ENCODE measurements around the gene MT3.
"Not testable (repeated sequence)": the region's sequence is repeated elsewhere in the genome, so short reads cannot be mapped to it uniquely, and the experiment has no call there.

Gene MT3

DNA sequence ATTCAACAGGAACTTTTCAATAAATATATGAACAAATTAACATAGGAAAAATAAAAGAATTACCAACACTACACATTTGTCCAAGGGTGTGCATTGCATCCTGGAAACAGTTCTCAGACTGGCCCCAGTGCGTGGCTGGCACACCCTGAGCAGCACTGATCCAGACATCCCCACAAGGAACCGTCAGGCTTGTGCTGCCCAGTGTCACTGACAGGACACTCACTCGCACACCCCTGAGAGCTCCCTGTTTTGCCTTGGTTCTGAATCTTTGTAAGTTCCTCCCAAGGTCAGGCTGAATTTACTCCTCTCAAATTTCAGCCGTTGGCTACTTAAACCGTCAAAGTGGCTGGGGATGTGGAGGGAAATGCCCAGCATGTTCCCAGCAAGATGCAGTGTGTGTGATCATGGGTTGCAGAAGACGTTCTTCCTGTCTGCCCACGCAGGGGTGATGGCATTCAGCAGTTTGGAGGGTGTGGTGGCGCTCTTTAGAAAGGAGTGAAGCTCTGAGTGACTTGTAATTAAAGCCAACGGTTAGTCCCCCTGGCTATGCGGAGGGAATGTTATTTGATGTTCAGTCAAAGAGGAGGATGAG lies 20.8 kb downstream of the MT3 start:
- DNase-seq: peak; percentile 80

DNA sequence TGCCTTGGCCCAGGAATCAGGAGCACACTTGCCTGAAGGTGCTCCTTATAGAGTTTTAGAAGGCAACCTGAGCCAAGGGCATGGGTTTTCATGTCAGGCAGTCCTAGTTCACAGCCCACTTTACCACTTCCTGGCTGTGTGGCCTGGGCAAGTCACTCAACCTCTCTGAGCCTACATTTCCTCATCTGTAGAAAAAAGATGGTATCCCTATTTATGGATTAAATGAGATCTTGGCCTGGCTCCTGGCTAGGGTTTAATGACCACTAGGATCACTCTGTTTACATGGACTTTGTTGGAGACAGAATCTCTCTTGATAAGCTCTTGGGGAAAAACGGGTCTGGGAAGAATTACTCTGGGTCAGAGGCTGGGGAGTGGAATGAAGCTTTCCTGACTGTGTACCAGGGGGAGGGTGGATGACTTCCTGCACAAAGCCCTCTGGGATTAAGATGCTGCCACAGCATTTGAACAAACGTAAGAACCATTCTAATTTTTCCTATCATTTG lies 21.3 kb downstream of the MT3 start:
- DNase-seq: peak; percentile 63

DNA sequence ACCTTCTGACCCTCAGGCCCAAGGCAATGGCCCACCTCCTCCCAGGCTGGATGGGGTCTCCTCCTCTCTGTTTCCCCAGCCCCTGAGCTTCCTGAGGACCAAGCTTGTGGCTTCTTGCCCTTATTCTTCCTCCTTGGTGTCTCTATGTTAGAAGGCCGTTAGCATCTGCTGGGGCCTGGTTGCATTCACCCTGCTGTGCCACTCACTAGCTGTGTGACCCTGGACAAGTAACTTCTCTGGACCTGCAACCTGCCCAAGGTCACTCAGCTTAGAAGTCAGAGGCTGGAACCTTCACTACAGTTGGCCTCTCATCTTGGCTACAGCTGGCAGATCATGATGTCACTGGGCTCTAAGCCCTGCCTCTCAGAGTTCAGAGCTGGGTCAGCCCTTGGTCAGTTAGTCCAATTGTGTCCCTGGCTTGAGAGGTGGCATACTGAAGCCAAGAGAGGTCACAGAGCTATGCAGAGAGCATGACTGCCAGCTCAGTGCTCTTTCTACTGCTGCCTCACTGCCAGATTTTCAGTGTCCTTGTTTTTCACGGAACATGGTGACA lies 22.0 kb downstream of the MT3 start:
- DNase-seq: no peak

DNA sequence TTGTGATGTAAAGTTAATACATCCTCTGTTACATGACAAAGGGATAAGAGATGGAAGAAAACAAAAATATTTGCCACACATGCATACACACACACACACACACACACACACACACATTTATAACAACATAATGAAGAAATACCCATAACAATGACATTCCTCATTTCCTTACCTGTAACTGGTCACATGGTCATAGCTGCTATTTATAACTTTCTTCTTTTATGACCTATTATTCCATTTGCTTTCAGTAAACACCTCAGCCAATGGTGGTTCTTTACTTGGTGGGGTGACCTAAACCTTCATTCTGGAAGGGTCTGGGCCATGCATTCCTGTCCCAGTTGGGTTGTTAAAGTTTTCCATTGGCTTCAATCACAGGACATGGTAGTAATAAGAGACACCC lies 24.4 kb downstream of the MT3 start:
- DNase-seq: no peak

DNA sequence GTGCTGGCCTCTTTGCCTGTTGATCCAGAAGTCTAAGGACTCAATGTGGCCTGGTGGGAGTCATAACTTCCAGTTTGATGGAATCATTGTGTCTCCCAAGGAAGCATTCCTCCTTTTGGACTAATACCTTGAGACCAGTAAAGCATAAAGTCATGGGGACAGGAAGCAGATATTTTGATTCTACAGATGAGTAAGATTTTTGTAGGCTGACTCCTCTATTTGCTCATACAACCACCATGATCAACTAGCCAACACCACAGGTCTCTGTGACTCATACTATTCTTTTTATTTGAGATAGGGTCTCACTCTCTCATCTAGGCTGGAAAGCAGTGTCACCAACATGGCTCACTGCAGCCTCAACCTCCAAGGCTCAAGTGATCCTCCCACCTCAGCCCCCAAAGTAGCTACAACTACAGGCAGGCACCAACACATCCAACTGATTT lies 25.2 kb downstream of the MT3 start:
- DNase-seq: peak; percentile 80

DNA sequence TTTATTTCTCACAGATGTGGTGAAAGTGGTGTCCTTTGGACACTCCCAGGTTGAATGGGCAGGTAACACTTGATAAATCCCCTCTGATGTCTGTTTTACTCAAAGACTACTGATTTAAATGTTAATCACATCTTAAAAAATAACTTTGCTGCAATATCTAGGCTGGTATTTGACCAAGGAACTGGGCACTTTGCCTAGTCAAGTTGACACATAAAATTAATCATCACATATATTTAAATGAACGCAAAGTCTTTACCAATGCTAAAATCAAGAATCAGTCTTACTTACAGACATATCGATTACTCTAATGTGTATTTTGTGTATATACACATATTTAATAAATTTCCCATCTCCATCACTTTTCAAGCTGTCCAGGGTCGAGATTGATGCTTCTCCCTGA lies 26.0 kb downstream of the MT3 start:
- DNase-seq: no peak

DNA sequence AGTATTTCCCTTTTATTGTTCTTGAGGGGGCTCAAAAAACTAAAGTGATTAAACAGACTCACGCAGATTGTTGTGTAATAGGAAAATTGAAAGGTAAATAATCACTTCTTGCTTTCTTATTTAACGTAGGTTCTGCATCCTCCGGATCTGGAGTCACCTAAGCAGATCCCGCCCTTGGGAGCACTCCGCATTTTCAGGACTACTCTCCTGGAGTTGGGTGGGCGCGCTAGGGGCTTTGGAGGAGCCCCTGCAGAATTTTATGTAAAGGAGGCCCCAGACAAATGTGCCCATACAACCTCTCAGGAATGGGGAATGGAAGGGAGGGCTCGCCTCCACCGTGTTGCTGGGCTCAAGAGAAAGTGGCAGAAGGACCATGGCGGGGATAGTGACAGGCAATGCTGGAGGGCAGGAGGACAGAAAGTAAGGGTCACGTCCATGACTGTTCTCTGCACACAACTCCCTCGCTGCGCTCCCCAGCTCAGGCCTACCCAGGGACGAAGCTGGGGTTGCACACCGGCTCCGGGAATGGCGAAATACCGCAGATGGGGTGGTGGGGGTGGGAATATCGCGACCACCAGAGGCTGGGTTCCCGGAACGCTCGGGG lies 27.4 kb downstream of the MT3 start:
- DNase-seq: no peak

DNA sequence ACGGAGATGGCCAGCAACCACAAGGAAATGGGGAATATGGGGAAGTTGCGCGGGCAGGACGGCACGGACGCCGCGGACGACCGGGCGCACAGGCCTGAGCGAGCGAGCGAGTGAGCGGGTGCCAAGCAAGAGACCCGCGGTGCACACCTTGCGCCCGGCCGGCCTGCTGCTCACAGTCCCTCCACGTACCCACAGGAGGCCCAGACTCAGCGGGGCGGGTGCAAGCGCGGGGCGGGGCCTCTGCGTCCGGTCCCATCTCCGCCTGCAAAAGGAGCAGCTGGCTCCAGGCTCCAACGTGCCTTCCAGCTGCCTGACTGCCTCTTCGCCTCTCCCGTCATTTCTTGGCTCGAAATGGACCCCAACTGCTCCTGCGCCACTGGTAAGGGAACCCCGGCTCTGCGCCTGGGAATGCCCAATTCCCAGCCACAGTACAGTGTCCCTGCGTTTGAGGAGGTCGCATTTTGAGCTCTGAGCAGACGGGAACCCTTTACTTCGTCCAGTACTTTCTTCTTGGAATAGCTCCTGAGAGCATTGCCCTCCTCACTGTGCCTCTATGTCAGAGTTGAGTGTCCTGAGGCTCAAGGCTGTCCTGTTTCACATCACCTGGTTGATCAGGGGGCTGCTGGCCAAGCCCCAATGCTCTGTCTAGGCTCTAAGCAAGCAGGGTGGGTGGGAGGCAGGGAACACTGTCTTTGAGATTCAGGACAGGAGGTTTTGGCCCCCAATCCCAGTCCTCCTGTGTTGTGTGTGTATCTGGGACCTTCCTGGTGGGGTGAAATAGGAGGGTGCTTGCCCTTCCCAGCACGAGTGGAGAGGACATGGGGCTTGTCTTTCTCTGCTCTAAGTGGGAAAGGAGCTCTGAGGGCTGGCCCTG lies 28.1 kb downstream of the MT3 start:
- peak; percentile 73 for DNase-seq

DNA sequence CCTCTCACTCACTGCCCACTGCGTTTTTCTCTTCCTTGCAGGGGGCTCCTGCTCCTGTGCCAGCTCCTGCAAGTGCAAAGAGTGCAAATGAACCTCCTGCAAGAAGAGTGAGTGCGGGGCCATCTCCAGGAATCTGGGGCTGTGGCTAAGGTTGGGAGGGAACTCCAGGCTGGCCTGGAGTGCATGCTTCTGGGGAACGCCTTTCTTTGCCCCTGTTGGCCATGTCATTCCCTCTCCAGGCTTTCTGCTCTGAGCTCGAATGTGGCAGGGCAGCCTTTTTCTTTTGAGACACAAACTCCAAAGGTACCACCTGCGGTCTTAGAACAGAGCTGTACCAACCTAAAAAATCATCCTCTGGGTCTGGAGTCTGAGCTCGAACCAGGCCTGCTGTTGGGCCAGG lies 28.8 kb downstream of the MT3 start:
- DNase-seq: no peak

DNA sequence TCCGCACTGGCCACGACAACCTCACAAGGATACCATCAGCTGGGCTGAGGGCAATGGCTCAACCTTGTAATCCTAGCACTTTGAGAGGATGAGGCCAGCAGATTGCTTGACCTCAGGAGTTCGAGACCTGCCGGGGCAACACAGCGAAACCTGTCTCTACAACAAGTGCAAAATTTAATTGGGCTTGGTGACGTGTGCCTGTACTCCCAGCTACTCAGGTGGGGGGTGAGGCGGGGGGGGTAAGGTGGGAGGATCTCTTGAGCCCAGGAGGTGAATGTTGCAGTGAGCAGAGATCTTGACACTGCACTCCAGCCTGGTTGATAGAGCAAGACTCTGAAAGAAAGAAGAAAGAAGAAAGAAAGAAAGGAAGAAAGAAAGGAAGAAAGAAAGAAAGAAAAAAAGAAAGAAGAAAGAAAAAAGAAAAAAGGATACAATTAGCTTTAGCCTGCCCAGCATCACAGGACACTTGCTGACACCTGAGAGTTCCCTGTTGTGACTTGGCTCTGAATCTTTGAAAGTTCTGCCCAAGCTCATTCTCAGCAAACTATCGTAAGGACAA lies 31.1 kb downstream of the MT3 start:
- DNase-seq: no peak

DNA sequence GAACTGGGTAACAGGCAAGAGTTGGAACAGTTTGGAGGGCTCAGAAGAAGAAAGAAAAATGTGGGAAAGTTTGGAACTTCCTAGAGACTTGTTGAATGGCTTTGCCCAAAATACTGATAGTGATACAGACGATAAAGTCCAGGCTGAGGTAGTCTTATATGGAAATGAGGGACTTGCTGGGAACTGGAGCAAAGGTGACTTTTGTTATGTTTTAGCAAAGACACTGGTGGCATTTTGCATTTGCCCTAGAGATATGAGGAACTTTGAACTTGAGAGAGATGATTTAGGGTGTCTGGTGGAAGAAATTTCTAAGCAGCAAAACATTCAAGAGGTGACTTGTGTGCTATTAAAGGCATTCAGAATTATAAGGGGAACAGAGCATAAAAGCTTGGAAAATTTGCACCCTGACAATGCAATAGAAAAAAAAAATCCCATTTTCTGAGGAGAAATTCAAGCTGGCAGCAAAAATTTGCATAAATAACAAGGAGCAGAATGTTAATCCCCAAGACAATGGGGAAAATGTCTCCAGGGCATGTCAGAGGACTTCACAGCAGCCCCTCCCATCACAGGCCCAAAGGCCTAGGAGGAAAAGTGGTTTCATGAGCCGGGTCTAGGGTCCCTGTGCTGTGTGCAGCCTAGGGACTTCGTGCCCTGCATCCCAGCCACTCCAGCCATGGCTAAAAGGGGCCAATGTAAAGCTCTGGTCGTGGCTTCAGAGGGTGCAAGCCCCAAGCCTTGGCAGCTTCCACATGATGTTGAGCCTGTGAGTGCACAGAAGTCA lies 32.5 kb downstream of the MT3 start:
- not testable (repeated sequence) for DNase-seq

DNA sequence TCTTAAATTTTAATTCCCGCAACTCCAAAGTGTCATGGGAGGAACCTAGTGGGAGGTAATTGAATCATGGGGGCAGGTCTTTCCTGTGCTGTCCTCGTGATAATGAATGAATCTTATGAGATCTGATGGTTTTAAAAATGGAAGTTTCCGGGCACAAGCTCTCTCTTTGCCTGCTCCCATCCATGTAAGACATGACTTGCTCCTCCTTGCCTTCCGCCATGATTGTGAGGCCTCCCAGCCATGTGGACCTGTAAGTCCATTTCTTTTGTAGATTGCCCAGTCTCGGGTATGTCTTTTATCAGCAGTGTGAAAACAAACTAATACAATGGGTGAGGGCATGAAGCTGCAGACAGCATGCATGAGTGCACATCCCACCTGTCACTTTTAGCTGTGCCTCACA lies 33.9 kb downstream of the MT3 start:
- DNase-seq: not testable (repeated sequence)

DNA sequence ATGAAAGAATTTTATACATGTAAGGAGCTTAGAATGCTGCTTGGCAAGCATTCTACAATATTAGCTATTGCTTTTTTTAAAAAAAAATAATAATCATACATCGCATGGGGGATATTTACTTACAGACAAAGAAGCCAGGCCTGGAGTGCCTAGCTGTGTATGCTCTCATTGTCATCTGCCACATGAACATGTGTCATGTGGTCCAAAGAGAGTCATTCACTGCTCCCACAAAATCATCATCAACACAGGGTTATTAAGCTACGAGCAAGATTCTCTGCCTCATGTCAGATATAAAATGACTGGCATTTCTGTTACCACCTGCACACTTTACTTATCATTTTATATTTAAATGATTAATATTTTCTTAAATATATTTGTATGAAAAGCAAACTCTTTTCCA lies 34.3 kb downstream of the MT3 start:
- no peak for DNase-seq

DNA sequence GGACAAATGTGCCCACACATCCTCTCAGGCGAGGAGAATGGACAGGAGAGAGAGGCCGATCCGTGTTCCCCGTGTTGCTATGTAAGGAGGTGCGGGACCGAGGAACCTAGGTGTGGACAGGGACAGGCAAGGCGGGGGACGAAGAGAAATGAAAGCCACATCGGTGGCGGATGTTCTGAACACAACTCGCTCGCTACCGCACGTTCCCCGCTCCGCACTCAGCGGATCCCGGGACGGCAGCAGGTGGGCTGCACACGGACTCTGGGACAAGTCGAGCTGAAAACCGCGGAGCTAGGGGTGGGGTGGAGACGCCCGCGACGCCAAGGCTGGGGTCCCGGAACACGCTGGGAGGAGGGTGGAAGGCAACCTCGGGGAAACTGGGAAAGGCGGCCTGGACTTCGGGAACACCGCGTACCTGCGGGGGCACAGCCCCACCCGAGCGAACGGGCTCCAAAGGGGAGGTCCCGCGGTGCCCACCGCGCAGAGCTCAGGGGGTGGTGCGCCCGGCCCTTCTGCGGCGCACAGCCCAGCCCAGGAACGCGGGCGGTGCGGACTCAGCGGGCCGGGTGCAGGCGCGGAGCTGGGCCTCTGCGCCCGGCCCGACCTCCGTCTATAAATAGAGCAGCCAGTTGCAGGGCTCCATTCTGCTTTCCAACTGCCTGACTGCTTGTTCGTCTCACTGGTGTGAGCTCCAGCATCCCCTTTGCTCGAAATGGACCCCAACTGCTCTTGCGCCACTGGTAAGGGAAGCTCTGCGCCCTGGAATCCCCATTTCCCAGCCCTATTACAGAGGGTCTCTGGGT lies 36.0 kb downstream of the MT3 start, which contains the start of gene MT1E:
Gene MT1E (plus strand): TSS at position 642 of the 803 bp plus-strand sequence. CDS start 71 bp downstream, at position 713.
- DNase-seq: peak; percentile 72

DNA sequence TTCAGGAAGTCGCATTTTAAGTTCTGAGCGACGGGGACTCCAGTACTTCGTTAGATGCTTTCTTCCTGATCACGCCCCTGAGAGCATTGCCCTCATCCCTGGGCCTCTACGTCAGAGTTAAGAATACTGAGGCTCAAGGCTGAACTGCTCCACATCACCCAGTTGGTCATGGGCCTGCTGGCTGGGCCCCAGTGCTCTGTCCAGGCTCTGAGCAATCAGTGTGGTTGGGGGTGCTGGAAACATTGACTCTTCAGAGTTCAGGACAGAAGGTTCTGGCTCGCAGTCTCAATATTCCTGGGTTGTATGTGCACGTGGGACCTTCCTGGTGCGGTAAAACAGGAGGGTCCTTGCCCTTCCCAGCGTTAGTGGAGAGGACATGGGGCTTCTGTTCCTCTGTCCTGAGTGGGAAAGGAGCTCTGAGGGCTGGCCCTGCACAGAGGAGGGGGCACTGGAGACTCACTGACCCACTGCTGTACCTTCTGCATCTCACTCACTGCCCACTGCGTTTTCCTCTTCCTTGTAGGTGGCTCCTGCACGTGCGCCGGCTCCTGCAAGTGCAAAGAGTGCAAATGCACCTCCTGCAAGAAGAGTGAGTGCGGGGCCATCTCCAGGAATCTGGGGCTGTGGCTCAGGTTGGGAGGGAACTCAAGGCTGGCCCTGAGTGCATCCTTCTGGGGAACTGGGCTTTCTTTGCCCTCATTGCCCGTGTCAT lies 36.8 kb downstream of the MT3 start:
- DNase-seq: no peak

DNA sequence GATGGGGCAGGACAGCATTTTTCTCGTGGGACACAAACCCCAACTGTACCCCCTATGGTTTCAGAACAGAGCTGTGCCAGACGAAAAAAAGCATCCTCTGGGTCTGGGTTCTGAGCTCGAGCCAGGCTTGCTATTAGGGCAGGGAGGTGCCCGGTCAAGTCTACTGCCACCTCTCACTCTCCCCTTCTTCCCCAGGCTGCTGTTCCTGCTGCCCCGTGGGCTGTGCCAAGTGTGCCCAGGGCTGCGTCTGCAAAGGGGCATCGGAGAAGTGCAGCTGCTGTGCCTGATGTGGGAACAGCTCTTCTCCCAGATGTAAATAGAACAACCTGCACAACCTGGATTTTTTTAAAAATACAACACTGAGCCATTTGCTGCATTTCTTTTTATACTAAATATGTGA lies 37.4 kb downstream of the MT3 start:
- no peak for DNase-seq

DNA sequence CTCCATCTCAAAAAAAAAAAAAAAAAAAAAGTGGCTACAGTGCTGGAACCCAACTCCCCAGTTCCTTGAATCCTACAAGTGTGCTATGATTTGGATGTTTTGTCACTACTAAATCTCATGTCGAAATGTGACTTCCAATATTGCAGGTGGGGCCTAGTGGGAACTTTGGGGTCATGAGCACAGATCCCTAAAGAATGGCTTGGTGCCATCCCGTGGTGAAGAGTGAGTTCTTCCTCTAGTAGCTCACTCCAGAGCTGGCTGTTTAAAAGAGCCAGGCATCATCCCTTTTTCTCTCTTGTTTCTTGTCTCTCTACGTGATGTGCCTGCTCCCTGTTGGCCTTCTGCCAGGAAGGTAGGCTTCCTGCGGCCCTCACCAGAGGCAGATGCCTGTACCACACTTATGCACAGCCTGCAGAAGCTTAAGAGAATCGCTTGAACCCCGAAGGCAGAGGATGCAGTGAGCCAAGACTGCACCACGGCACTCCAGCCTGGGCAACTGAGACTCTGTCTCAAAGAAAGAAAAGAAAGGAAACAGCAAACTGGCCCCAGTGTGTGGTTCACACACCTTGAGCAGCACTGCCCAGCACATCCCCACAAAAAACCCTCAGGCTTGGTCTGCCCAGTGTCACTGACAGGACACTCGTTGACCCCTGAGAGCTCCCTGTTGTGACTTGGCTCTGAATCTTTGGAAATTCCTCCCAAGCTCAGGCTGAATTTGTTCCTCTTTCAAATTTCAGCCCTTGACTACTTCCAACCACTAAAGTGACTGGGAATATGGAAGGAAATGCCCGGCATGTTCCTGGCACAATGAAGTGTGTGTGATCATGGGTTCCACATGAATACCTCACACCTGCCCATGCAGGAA lies 39.4 kb downstream of the MT3 start:
- DNase-seq: no peak

DNA sequence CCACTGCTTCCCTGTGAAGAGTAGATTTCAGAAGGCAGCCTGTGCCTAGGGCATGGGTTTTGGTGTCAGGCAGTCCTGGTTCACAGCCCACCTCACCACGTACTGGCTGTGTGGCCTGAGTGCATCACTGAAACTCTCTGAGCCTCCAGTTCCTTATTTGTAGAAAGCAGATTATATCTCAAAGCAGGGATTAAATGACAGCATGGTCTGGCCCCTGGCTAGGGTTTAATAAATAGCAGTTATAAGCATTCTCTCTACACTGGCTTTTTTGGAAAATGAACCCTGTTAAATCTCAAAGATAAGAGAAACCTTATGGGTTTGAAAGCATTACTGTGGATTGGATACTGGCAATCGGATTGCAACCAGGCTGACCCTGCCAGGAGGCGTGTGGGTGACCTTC lies 40.2 kb downstream of the MT3 start:
- DNase-seq: no peak

DNA sequence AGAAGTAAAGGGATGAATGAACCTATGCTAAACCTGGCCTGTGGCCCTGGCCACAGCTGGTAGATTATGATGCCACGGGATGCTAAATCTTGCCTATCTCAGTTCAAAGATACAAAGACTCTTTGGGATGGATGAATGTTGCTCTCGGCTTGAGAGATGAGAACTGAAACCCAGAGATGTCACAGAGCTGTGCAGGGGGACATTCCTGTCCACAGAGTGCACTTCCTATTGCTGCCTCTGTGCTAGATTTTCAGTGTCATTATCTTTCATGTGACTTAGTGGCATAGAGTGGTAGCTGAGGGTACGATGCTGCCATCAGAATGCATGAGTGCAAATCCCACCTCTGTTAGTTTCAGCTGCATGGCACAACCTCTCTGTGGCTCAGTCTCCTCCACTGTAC lies 40.8 kb downstream of the MT3 start:
- no peak for DNase-seq

DNA sequence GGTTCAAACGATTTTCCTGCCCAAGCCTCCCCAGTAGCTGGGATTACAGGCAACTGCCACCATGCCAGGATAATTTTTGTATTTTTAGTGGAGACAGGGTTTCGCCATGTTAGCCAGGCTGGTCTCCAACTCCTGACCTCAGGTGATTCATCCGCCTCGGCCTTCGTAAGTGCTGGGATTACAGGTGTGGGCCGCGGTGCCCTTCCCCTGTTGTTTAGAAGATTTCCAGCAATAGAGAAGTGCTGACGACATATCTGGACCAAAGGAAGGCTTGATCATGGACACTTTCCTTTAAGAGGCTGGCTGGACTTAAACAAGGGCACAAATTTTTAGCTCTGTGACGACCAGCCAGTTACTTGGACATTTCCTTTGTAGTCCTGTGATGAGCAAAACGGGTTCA lies 41.9 kb downstream of the MT3 start:
- no peak for DNase-seq

Data from activated CD4-positive, alpha-beta T cell treated with anti-CD3 and anti-CD28 coated beads, Interleukin-2, Interleukin-6, amounts not matched to agents 100 ng/mL and 50 ng/mL, durations not matched to agents 16 hours and 8 hours (primary cell).